ENCODE measurements around the gene DPH3. TPM values are rescaled to one million over a fixed set of nuclear protein-coding genes. Genes with fewer than 3 reads are reported as not detected.

DPH3 gene
- polyA plus RNA-seq, 1 experiment, result 31.4 TPM

DNA sequence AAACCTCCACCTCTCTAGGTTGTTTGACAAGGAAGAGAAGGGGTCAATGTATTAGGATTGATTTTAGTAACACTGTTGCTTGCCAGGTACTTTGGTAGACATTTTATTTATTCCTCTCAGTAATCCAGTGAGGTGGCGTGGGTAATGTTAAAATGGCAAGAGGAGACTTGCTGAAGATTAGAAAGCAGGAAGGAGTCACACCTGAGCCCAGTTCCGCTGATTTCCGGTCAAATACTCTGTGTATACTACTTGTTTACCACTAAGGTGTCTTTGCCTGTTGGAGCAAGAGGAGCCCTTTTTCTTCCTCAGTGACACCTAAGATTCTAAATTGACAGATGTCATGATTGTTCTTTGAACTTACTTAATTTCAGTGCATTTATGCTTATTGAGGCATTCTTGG, 2.0 kb upstream of the DPH3 start:
- H3K27me3 ChIP-seq (ENCODE audit: control insufficient read depth, insufficient read depth, low read length), result no peaks in the 10 kb centered on the region
- H3K4me3 ChIP-seq (ENCODE audit: low read depth, low read length), result no peak overlapping the region
- TF ChIP-seq, protein P1, sequence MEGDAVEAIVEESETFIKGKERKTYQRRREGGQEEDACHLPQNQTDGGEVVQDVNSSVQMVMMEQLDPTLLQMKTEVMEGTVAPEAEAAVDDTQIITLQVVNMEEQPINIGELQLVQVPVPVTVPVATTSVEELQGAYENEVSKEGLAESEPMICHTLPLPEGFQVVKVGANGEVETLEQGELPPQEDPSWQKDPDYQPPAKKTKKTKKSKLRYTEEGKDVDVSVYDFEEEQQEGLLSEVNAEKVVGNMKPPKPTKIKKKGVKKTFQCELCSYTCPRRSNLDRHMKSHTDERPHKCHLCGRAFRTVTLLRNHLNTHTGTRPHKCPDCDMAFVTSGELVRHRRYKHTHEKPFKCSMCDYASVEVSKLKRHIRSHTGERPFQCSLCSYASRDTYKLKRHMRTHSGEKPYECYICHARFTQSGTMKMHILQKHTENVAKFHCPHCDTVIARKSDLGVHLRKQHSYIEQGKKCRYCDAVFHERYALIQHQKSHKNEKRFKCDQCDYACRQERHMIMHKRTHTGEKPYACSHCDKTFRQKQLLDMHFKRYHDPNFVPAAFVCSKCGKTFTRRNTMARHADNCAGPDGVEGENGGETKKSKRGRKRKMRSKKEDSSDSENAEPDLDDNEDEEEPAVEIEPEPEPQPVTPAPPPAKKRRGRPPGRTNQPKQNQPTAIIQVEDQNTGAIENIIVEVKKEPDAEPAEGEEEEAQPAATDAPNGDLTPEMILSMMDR (IDR thresholded peaks at IDR 0.05; ENCODE audit: low read depth, low read length), result no peak
- H3K27ac ChIP-seq (ENCODE audit: low read depth, low read length), result no peak overlapping the region
- ChIA-PET CTCF (interaction anchor here (0.6 to 5.7 kb wide), 6 partner anchors 15 to 454 kb away, joined by 3 to 80 read pairs (median 8); no protein-coding TSS in a partner anchor), POLR2A (interaction anchor here (0.6 kb wide), 1 partner anchor 366 kb away, joined by 3 read pairs; no protein-coding TSS in a partner anchor)
- no peak for DNase-seq (ENCODE audit: low read depth, low spot score)
- no peaks in the 10 kb centered on the region for H3K9me3 ChIP-seq (ENCODE audit: control insufficient read depth, insufficient read depth, low read length)

DNA sequence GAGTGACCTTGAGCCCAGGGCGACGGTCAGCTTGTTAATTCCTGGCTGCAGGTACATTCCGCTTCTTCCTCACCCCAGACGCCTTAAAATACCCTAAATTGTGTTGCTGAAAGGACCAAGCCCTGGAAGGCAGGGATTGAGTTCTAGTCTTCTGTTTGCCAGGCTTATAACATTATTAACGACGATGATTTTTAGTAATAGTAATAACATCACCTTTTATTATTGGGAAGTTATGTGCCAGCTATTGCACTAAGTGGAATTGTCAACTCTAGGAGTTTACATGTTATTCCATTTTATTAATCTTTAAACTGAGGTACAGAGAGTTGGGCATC, 678 bp upstream of the DPH3 start:
- no peak for DNase-seq (ENCODE audit: low read depth, low spot score)
- Histone ChIP-seq H3K27me3 (ENCODE audit: control insufficient read depth, insufficient read depth, low read length) (no peaks in the 10 kb centered on the region), H3K4me3 (ENCODE audit: low read depth, low read length) (peak overlapping the region; percentile 92), H3K9me3 (ENCODE audit: control insufficient read depth, insufficient read depth, low read length) (no peaks in the 10 kb centered on the region), H3K27ac (ENCODE audit: low read depth, low read length) (peak overlapping the region; percentile 83)
- ChIA-PET POLR2A (no interaction called here), CTCF (interaction anchor here (0.6 to 5.7 kb wide), 4 partner anchors 286 to 1072 kb away, joined by 3 to 80 read pairs (median 11); no protein-coding TSS in a partner anchor)
- TF ChIP-seq, protein P1 (IDR thresholded peaks at IDR 0.05; ENCODE audit: low read depth, low read length), result no peak

DNA sequence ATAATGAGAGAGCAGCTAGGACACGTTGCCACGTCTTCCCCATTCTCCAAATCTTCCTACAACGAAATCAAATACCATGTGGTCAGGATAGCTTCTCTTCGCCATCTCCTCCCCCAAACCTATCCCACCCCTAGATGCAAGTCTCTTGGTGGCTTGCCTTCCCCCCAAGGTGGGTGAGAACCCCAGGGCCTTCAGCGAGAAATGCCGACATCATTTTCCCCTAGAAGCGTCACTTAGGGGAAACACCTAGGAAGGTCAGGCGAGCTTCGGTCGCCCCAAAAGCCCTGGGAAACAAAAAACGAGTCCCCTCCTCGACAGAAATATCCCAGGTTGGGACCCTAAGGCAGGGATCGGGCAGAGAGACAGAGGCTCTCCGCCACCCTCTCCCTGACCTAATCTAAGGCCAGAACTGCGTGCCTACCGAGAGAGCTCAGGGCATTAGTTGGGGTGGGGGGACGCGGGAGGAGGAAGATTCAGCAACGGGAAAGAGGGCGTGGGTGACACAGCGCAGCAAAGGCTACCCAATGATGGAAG, 502 bp downstream of the DPH3 start:
- peak overlapping the region; percentile 92 for H3K4me3 ChIP-seq (ENCODE audit: low read depth, low read length)
- TF ChIP-seq, protein P1 (IDR thresholded peaks at IDR 0.05; ENCODE audit: low read depth, low read length), result no peak
- peak overlapping the region; percentile 74 for H3K27ac ChIP-seq (ENCODE audit: low read depth, low read length)
- POLR2A ChIA-PET, result interaction anchor here (0.6 kb wide), 1 partner anchor 467 kb away, joined by 6 read pairs; no protein-coding TSS in a partner anchor
- CTCF ChIA-PET, result interaction anchor here (2.6 kb wide), 1 partner anchor 448 kb away, joined by 13 read pairs; no protein-coding TSS in a partner anchor
- no peaks in the 10 kb centered on the region for H3K9me3 ChIP-seq (ENCODE audit: control insufficient read depth, insufficient read depth, low read length)
- DNase-seq (ENCODE audit: low read depth, low spot score), result no peak
- H3K27me3 ChIP-seq (ENCODE audit: control insufficient read depth, insufficient read depth, low read length), result no peaks in the 10 kb centered on the region

DNA sequence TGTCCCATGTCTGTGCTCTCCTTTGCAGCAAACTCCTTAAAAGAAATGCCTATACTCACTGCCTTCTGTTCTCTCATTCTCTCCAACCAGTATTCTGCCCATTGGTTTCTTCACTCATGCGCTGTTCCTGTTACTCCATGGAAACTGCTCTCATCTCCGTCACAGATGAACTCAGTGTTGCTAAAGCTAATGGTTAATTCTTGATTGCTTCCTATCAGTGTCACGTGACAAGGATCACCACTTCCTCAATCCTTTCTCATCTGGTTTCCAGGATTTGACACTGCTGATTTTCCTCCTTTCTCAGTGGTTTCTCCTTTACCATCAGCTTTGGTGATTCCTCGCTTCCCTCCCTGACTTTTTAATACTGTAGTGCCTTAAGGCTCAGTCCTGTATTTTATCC, 2.6 kb downstream of the DPH3 start:
- Histone ChIP-seq H3K27me3 (ENCODE audit: control insufficient read depth, insufficient read depth, low read length) (no peaks in the 10 kb centered on the region), H3K4me3 (ENCODE audit: low read depth, low read length) (no peak overlapping the region), H3K27ac (ENCODE audit: low read depth, low read length) (no peak overlapping the region), H3K9me3 (ENCODE audit: control insufficient read depth, insufficient read depth, low read length) (no peaks in the 10 kb centered on the region)
- no peak for DNase-seq (ENCODE audit: low read depth, low spot score)
- POLR2A ChIA-PET, result no interaction called here
- CTCF ChIA-PET, result no interaction called here
- TF ChIP-seq, protein P1 (IDR thresholded peaks at IDR 0.05; ENCODE audit: low read depth, low read length), result no peak

DNA sequence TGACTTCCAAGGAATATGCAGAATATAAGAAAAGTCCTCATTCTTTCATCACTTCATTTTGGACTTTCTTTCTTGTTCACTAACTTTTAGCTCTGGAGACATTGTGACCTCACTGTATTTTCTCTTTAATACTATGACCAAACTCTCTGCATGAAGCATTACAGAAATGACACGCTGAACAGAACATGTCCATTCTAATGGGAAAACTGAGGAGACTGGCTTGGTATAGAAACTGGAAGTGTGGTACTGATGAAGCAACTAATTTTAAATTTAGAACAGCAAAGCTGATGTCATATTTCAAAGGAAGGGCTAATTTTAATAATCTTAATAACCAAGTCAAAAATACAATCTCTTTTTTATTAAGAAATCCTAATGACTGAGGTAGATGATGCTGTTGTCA, 4.7 kb downstream of the DPH3 start:
- CTCF ChIA-PET, result interaction anchor here (1.5 kb wide), 1 partner anchor 12 kb away, joined by 6 read pairs; no protein-coding TSS in a partner anchor
- H3K27ac ChIP-seq (ENCODE audit: low read depth, low read length), result no peak overlapping the region
- no peak overlapping the region for H3K4me3 ChIP-seq (ENCODE audit: low read depth, low read length)
- POLR2A ChIA-PET, result no interaction called here
- TF ChIP-seq, protein P1 (IDR thresholded peaks at IDR 0.05; ENCODE audit: low read depth, low read length), result no peak
- DNase-seq (ENCODE audit: low read depth, low spot score), result no peak
- no peaks in the 10 kb centered on the region for H3K9me3 ChIP-seq (ENCODE audit: control insufficient read depth, insufficient read depth, low read length)
- H3K27me3 ChIP-seq (ENCODE audit: control insufficient read depth, insufficient read depth, low read length), result no peaks in the 10 kb centered on the region
